WTC11 (cell line): ENCODE measurements around the gene MACF1.

Experiments used
- NR2C2 ChIP-seq: sonication (generic); formaldehyde crosslinking; IDR thresholded peaks from 2 replicates; pipeline ENCODE4 v1.8.0; 2022; ENCODE audit warnings: mild to moderate bottlenecking, missing genetic modification reagents
- ZNF317 ChIP-seq: sonication (generic); formaldehyde crosslinking; IDR thresholded peaks from 2 replicates; pipeline ENCODE4 v1.8.1; 2023; ENCODE audit warnings: low read depth, mild to moderate bottlenecking, moderate library complexity, missing genetic modification reagents, borderline replicate concordance
- ZNF532 ChIP-seq: fragments of 250-450 bp; sonication (Bioruptor Pico); IDR thresholded peaks from 2 replicates; pipeline ENCODE4 v1.9.0; 2021; ENCODE audit warnings: mild to moderate bottlenecking, borderline replicate concordance
- ZNF671 ChIP-seq: fragments of 250-450 bp; sonication (Bioruptor Pico); IDR thresholded peaks from 2 replicates; pipeline ENCODE4 v1.8.0; 2021; ENCODE audit warnings: mild to moderate bottlenecking

GRCh38 chr1:39376656-39377055 lies 172.2 kb downstream of the MACF1 start:
- TF ChIP-seq NR2C2 = no peak
- no peak for TF ChIP-seq ZNF317 (CRISPR knock-in tag)
- no peak for TF ChIP-seq ZNF671 (CRISPR knock-in tag)
- no peak for TF ChIP-seq ZNF532 (CRISPR knock-in tag)
